ENCODE measurements around the gene ZFAND5.

DNA sequence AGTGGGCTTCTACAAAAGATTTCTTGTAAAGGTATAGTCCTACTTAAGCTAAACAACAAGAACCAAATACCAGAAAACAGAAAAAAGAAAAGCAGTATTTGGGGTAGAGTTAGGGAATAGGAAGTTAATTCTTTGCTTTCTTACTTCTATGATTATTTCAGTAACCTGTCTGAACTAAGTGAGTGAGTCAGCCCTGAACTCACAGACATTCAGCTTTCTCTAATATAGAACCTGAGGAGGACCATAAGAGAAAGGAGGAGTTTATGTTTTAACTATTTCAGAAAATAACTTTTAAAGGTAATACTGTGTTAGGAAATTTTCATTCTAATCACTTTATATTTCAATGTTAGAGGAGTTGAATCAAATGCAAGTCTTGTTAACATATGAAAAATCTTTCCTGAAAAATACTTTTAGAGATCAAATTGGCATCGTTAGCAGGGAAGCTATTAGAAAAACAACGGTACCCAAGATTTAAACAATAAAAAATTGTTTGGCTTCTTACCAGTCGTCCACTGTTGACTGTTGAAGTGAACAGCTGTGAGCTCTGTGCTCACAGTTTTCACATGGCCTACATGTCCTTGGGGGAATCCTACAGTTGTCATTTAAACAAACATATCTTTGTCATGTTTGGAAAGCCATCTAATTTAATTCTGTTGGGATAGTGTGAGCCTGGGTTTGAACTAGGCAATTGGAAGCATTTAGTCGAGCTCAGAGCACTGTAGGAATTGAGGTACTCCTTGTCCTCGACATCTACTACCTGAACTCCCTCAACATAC, 19.9 kb upstream of the ZFAND5 start:
- TF ChIP-seq, protein P1, sequence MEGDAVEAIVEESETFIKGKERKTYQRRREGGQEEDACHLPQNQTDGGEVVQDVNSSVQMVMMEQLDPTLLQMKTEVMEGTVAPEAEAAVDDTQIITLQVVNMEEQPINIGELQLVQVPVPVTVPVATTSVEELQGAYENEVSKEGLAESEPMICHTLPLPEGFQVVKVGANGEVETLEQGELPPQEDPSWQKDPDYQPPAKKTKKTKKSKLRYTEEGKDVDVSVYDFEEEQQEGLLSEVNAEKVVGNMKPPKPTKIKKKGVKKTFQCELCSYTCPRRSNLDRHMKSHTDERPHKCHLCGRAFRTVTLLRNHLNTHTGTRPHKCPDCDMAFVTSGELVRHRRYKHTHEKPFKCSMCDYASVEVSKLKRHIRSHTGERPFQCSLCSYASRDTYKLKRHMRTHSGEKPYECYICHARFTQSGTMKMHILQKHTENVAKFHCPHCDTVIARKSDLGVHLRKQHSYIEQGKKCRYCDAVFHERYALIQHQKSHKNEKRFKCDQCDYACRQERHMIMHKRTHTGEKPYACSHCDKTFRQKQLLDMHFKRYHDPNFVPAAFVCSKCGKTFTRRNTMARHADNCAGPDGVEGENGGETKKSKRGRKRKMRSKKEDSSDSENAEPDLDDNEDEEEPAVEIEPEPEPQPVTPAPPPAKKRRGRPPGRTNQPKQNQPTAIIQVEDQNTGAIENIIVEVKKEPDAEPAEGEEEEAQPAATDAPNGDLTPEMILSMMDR (IDR thresholded peaks at IDR 0.05; ENCODE audit: insufficient read depth, low read length, poor library complexity, severe bottlenecking), result no peak
- TF ChIP-seq EZH2phosphoT487 (conservative IDR thresholded peaks at IDR 0.05; ENCODE audit: low read length), result no peak
